Measurements from ENCODE around the gene FLACC1. TPM values are rescaled to one million over a fixed set of nuclear protein-coding genes. Genes with fewer than 3 reads are reported as not detected.
A peak's percentile ranks its signal among the peaks of the same experiment; 100 is the strongest.

Gene FLACC1
- polyA plus RNA-seq, 3 donors = 0.16 to 0.91 TPM; not detected in 1

DNA sequence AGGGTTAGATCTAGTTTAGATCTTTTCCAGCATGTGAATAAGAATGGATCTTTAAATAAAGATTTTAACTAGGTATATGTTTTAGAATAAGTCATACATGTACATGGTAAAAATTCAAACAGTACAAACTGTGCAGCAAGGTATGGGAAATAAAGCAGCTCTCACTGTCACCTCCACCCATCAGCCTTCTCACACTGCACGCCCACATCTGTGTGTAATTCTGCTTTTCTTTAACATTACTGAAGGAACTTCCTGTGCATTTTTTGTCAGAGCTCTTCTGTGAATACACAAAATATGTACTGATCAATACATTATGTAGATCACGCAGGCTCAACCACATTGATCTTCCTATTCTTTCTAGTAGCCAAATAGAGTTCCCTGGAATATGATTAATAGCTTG, 93.4 kb downstream of the FLACC1 start:
- intact Hi-C loops (cut with micrococcal nuclease) = no loop called here
- no peak for DNase-seq
- peak overlapping the region in 1 of 2 donors; percentile 75 for H3K27ac ChIP-seq (ENCODE audit: low read depth in 1 of 2, low read length in 2 of 2)
- WGBS (ENCODE audit: insufficient coverage) = 0% methylated on average over 1 of the region's 2 CpGs
- Mint-ChIP-seq H3K9me3 (peaks cover 0 to 2% (median 0%) of the 10 kb centered on the region in 7 donors), H3K27ac (peak overlapping the region in 3 of 7 donors; percentile 46 to 56 (median 48)), H3K4me1 (peaks cover 69% of the 10 kb centered on the region), H3K4me3 (peak overlapping the region; percentile 20 to 67), H3K36me3 (peaks cover 27 to 40% of the 10 kb centered on the region in 2 donors), H3K27me3 (ENCODE audit: low read depth in 3 of 3) (peaks cover 0 to 1% (median 0%) of the 10 kb centered on the region in 3 donors)
- H3K4me3 ChIP-seq (replicated peaks in 1 of 3; ENCODE audit: low read depth in 2 of 3, low read length in 3 of 3) = peak overlapping the region in 1 of 3 experiments; percentile 87
- peaks cover 64% of the 10 kb centered on the region for H4K20me1 ChIP-seq (ENCODE audit: insufficient read depth, low read length)
- peaks cover 100% of the 10 kb centered on the region for H3K79me2 ChIP-seq (ENCODE audit: insufficient read depth, low read length)
- H3K9me3 ChIP-seq (replicated peaks in 1 of 2; ENCODE audit: control insufficient read depth in 1 of 2, insufficient read depth in 1 of 2, low read length in 2 of 2) = no peaks in the 10 kb centered on the region
- no peak for TF ChIP-seq CTCF (IDR thresholded peaks at IDR 0.05)
- H3K4me2 ChIP-seq (replicated peaks; ENCODE audit: extremely low read depth, low read length, poor library complexity, severe bottlenecking) = peak overlapping the region; percentile 96
- peaks cover 21 to 35% of the 10 kb centered on the region in 2 donors for H3K36me3 ChIP-seq (replicated peaks in 1 of 2; ENCODE audit: control insufficient read depth in 1 of 2, insufficient read depth in 2 of 2, low read length in 2 of 2)
- no peak overlapping the region for H3K9ac ChIP-seq (ENCODE audit: insufficient read depth, low read length, poor library complexity, severe bottlenecking)
- H2AFZ ChIP-seq (ENCODE audit: insufficient read depth, low read depth, low read length, poor library complexity, severe bottlenecking) = no peak overlapping the region
- no peaks in the 10 kb centered on the region for H3K27me3 ChIP-seq (ENCODE audit: control insufficient read depth in 2 of 2, insufficient read depth in 2 of 2, low read length in 2 of 2)
- H3K4me1 ChIP-seq (ENCODE audit: control insufficient read depth in 1 of 2, insufficient read depth in 2 of 2, low read length in 2 of 2) = peaks cover 45 to 58% of the 10 kb centered on the region in 2 donors

- peaks cover 49 to 69% of the 10 kb centered on the region in 2 donors for H3K4me1 ChIP-seq (ENCODE audit: control insufficient read depth in 1 of 2, insufficient read depth in 2 of 2, low read length in 2 of 2)
- peak overlapping the region in 1 of 2 donors; percentile 75 for H3K27ac ChIP-seq (ENCODE audit: low read depth in 1 of 2, low read length in 2 of 2)
- no peak overlapping the region for H2AFZ ChIP-seq (ENCODE audit: insufficient read depth, low read depth, low read length, poor library complexity, severe bottlenecking)
- H3K9me3 ChIP-seq (replicated peaks in 1 of 2; ENCODE audit: control insufficient read depth in 1 of 2, insufficient read depth in 1 of 2, low read length in 2 of 2) = no peaks in the 10 kb centered on the region
- Mint-ChIP-seq H3K4me3 (peak overlapping the region; percentile 42 to 75), H3K27ac (peak overlapping the region; percentile 10 to 85 (median 66)), H3K9me3 (peaks cover 0 to 2% (median 0%) of the 10 kb centered on the region in 7 donors), H3K36me3 (peaks cover 21 to 30% of the 10 kb centered on the region in 2 donors), H3K27me3 (ENCODE audit: low read depth in 3 of 3) (peaks cover 0 to 1% (median 0%) of the 10 kb centered on the region in 3 donors), H3K4me1 (peaks cover 73% of the 10 kb centered on the region)
- H3K4me2 ChIP-seq (replicated peaks; ENCODE audit: extremely low read depth, low read length, poor library complexity, severe bottlenecking) = peak overlapping the region; percentile 96
- H3K27me3 ChIP-seq (ENCODE audit: control insufficient read depth in 2 of 2, insufficient read depth in 2 of 2, low read length in 2 of 2) = no peaks in the 10 kb centered on the region
- peak overlapping the region in 2 of 3 experiments; percentile 11 to 87 for H3K4me3 ChIP-seq (replicated peaks in 1 of 3; ENCODE audit: low read depth in 2 of 3, low read length in 3 of 3)
- H3K36me3 ChIP-seq (replicated peaks in 1 of 2; ENCODE audit: control insufficient read depth in 1 of 2, insufficient read depth in 2 of 2, low read length in 2 of 2) = peaks cover 14 to 25% of the 10 kb centered on the region in 2 donors
- H3K79me2 ChIP-seq (ENCODE audit: insufficient read depth, low read length) = peaks cover 94% of the 10 kb centered on the region
- peaks cover 53% of the 10 kb centered on the region for H4K20me1 ChIP-seq (ENCODE audit: insufficient read depth, low read length)
- DNase-seq = no peak
- no peak for TF ChIP-seq CTCF (IDR thresholded peaks at IDR 0.05)
- WGBS (ENCODE audit: insufficient coverage) = no CpG with 5 or more reads among the region's 6 CpGs
- H3K9ac ChIP-seq (ENCODE audit: insufficient read depth, low read length, poor library complexity, severe bottlenecking) = no peak overlapping the region
- intact Hi-C loops (cut with micrococcal nuclease) = no loop called here
Measured at GRCh38 chr2:201262718-201263117, 94.4 kb downstream of the FLACC1 start.
